Renal pelvis (tissue), 4 donors: ENCODE measurements around the gene ADCY5. TPM values are rescaled to one million over a fixed set of nuclear protein-coding genes. Genes with fewer than 3 reads are reported as not detected.

ENCODE experiments used
- DNase-seq: peaks from one replicate; pipeline ENCODE4 v3.0.0-alpha.2; 2013
- polyA plus RNA-seq, 3 donors: library from polyadenylated mRNA; unstranded; fragments of 120-200 nt; gene quantifications; one replicate each; pipeline ENCODE4 v1.2.1, GENCODE V29; 2013; ENCODE audit not compliant: insufficient read length in 3 of 3

The ADCY5 gene
- polyA plus RNA-seq, 3 donors, result 11.2 to 13.4 (median 12.6) TPM

- DNase-seq, result no peak
These were observed 161.6 kb downstream of the ADCY5 start for GRCh38 chr3:123287051-123287961.

GRCh38 chr3:123286308-123287023, 162.4 kb downstream of the ADCY5 start:
- peak; percentile 54 for DNase-seq

- DNase-seq, result no peak
These were observed 163.0 kb downstream of the ADCY5 start for GRCh38 chr3:123285931-123286307.

- DNase-seq, result no peak
These were observed 163.4 kb downstream of the ADCY5 start for GRCh38 chr3:123285479-123285878.

- no peak for DNase-seq
These were observed 163.8 kb downstream of the ADCY5 start for GRCh38 chr3:123285066-123285465.

- DNase-seq, result no peak
These were observed 164.4 kb downstream of the ADCY5 start for GRCh38 chr3:123284399-123285010.

GRCh38 chr3:123283657-123284398, 165.1 kb downstream of the ADCY5 start:
- no peak for DNase-seq

- no peak for DNase-seq
These were observed 165.8 kb downstream of the ADCY5 start for GRCh38 chr3:123283074-123283473.

GRCh38 chr3:123282461-123282860, 166.4 kb downstream of the ADCY5 start:
- DNase-seq, result no peak

GRCh38 chr3:123281929-123282328, 167.0 kb downstream of the ADCY5 start:
- DNase-seq, result no peak

GRCh38 chr3:123281406-123281805, 167.5 kb downstream of the ADCY5 start:
- DNase-seq, result no peak

GRCh38 chr3:123279121-123279520, 169.8 kb downstream of the ADCY5 start:
- DNase-seq, result no peak

- no peak for DNase-seq
These were observed 170.4 kb downstream of the ADCY5 start for GRCh38 chr3:123278446-123278845.

GRCh38 chr3:123277106-123277505, 171.8 kb downstream of the ADCY5 start:
- DNase-seq, result no peak

- DNase-seq, result no peak
These were observed 172.4 kb downstream of the ADCY5 start for GRCh38 chr3:123276346-123277006.

GRCh38 chr3:123275691-123276090, 173.2 kb downstream of the ADCY5 start:
- DNase-seq, result no peak

- no peak for DNase-seq
These were observed 176.3 kb downstream of the ADCY5 start for GRCh38 chr3:123272547-123272946.

GRCh38 chr3:123271466-123272159, 177.3 kb downstream of the ADCY5 start:
- no peak for DNase-seq

- DNase-seq, result no peak
These were observed 178.1 kb downstream of the ADCY5 start for GRCh38 chr3:123270818-123271217.

GRCh38 chr3:123267821-123268220, 181.1 kb downstream of the ADCY5 start:
- DNase-seq, result no peak

GRCh38 chr3:123263941-123264340, 184.9 kb downstream of the ADCY5 start:
- peak; percentile 29 for DNase-seq
